Measurements from ENCODE around the gene SYCP3. TPM values are rescaled to one million over a fixed set of nuclear protein-coding genes. Genes with fewer than 3 reads are reported as not detected.

SYCP3 gene
- total and polyA plus RNA-seq, 2 of the 8 experiments (the other 6 are each of a cell fraction or from before 2014, with no cell fraction given), result 0.02 to 0.07 TPM

DNA sequence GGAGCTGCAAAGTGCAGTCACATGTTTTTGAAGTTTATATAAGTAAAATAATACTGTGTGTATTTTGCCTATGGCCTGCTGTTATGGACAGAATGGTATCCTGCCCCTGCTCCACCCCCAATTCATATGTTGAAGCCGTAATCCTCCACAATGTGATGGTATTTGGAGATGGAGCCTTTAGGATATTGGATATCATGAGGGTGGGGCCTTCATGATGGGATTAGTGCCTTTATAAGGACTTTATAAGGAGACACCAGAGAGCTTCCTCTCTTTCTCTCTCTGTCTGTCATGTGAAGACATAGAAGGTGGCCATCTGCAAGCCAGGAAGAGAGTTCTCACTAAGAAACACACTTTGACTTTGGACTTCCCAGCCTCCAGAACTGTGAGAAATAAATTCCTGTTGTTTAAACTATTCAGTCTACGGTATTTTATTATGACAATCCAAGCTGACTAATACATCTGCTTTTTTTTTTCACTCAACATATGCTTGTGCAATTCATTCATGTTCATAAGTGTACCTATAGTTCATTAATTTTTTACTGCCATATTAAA lies 44.9 kb downstream of the SYCP3 start:
- Histone ChIP-seq H3K4me3 (ENCODE audit: extremely low read depth in 1 of 4, insufficient read depth in 2 of 4, low read depth in 3 of 4, low read length in 4 of 4) (no peak overlapping the region), H4K91ac (replicated peaks; ENCODE audit: insufficient read length, low read length) (no peak overlapping the region), H4K5ac (ENCODE audit: insufficient read length, low read depth, low read length) (no peak overlapping the region), H3K23me2 (ENCODE audit: low read depth, low read length) (peaks cover 11% of the 10 kb centered on the region; the same call in 1 of the 2 replicates), H2BK12ac (ENCODE audit: low read depth, low read length) (no peak overlapping the region), H2BK15ac (ENCODE audit: low read length) (no peak overlapping the region), H2BK120ac (replicated peaks; ENCODE audit: low read depth, low read length) (no peak overlapping the region), H3K18ac (ENCODE audit: extremely low read depth, low read length) (no peak overlapping the region), H3K9ac (replicated peaks in 1 of 4; ENCODE audit: extremely low read depth in 1 of 4, low read depth in 3 of 4, low read length in 3 of 4) (no peak overlapping the region), H2BK20ac (ENCODE audit: low read length) (no peak overlapping the region), H3K9me3 (ENCODE audit: insufficient read depth in 2 of 2, low read depth in 1 of 2, low read length in 1 of 2) (no peaks in the 10 kb centered on the region), H3K79me1 (ENCODE audit: low read depth, low read length) (no peaks in the 10 kb centered on the region), H3K4me1 (replicated peaks in 1 of 4; ENCODE audit: control insufficient read depth in 3 of 4, insufficient read depth in 4 of 4, low read length in 3 of 4) (peaks cover 0 to 4% (median 3%) of the 10 kb centered on the region in 4 experiments; a peak in 3 of 7 replicates), H3K79me2 (ENCODE audit: control insufficient read depth in 1 of 2, insufficient read depth in 2 of 2, low read length in 2 of 2) (no peaks in the 10 kb centered on the region), H2AFZ (ENCODE audit: low read length) (no peak overlapping the region), H4K20me1 (replicated peaks in 1 of 2; ENCODE audit: control insufficient read depth in 1 of 2, insufficient read depth in 2 of 2, low read length in 2 of 2) (no peaks in the 10 kb centered on the region), H3K4ac (replicated peaks; ENCODE audit: insufficient read length, low read depth, low read length) (no peak overlapping the region), H3K4me2 (ENCODE audit: insufficient read depth in 1 of 2, low read depth in 2 of 2, low read length in 2 of 2) (no peak overlapping the region), H3K27ac (ENCODE audit: low read depth, low read length) (no peak overlapping the region), H2BK5ac (ENCODE audit: low read depth, low read length) (no peak overlapping the region), H2AK5ac (ENCODE audit: low read depth, low read length) (no peak overlapping the region), H3K14ac (ENCODE audit: insufficient read length) (no peak overlapping the region), H3K23ac (ENCODE audit: insufficient read length) (no peak overlapping the region), H3K56ac (replicated peaks; ENCODE audit: insufficient read length, low read depth, low read length) (no peak overlapping the region), H4K8ac (ENCODE audit: extremely low read depth, insufficient read depth, low read length) (no peak overlapping the region), H3K27me3 (replicated peaks in 1 of 4; ENCODE audit: control insufficient read depth in 3 of 4, extremely low read depth in 1 of 4, insufficient read depth in 3 of 4, low read length in 3 of 4) (peaks cover 2 to 18% (median 12%) of the 10 kb centered on the region in 4 experiments), H3K36me3 (ENCODE audit: control insufficient read depth in 2 of 4, insufficient read depth in 4 of 4, low read length in 3 of 4) (no peaks in the 10 kb centered on the region)
- CTCF ChIA-PET (ENCODE audit: partially characterized antibody), result interaction anchor here (1.3 kb wide), 1 partner anchor 18 kb away, joined by 5 read pairs; no protein-coding TSS in a partner anchor
- WGBS, 2 experiments (ENCODE audit: extremely low coverage in 1 of 2, insufficient coverage in 1 of 2, insufficient read length in 1 of 2, insufficient replicate concordance in 2 of 2, low coverage in 1 of 2, low lambda C conversion rate in 2 of 2, missing lambda C conversion rate in 1 of 2), result 92% methylated on average over 2 of the region's 2 CpGs; no CpG with 5 or more reads in 1 of the 2 experiments
- TF ChIP-seq JUN (IDR thresholded peaks at IDR 0.05; ENCODE audit: low read depth, low read length) (no peak), GABPA (IDR thresholded peaks at IDR 0.05; ENCODE audit: borderline replicate concordance, insufficient read depth, low read length) (no peak), RBBP5 (IDR thresholded peaks at IDR 0.05; ENCODE audit: borderline replicate concordance, low read depth, low read length) (no peak)
- TF ChIP-seq, protein P1, sequence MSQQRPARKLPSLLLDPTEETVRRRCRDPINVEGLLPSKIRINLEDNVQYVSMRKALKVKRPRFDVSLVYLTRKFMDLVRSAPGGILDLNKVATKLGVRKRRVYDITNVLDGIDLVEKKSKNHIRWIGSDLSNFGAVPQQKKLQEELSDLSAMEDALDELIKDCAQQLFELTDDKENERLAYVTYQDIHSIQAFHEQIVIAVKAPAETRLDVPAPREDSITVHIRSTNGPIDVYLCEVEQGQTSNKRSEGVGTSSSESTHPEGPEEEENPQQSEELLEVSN (IDR thresholded peaks at IDR 0.05), result no peak
- FAIRE-seq (no peak), DNase-seq (ENCODE audit: low read depth in 1 of 2, low spot score in 2 of 2) (no peak)
- POLR2A ChIA-PET (ENCODE audit: partially characterized antibody), result no interaction called here

All from H1 (cell line).